K562 (cell line): ENCODE data around the gene OPCML. TPM values are rescaled to one million over a fixed set of nuclear protein-coding genes. Genes with fewer than 3 reads are reported as not detected.

Experiments
- ATAC-seq: fragments of 200-7000 bp; cut with Tn5 transposase; 3 replicates; pipeline ENCODE4 v1.9.1; 2020; ENCODE audit warnings: moderate library complexity
- BruUV-seq: library from RNA; stranded (reverse); fragments of 400-500 nt; replicated peaks from 2 replicates; lab custom pipeline; 2021; lab: Mats Ljungman, UMichigan
- CTCF ChIA-PET: fragments of 300-600 bp; formaldehyde crosslinking; extraction: SDS; loops from one replicate; lab custom pipeline; 2021; ENCODE audit warnings: low intra/inter-chr PET ratio; lab: Yijun Ruan, JAX
- POLR2A ChIA-PET: fragments of 300-600, 350-650 bp; sonication (Branson Sonifier 250); formaldehyde crosslinking; extraction: SDS; loops from one replicate; lab custom pipeline; 2021; ENCODE audit warnings: antibody characterized with exemption, inconsistent platforms; lab: Yijun Ruan, JAX
- DNase-seq, 4 experiments: peaks; one replicate each; pipeline versions ENCODE4 v3.0.0 to v3.0.0-alpha.2; 2011 to 2018; ENCODE audit warnings: low spot score in 3 of 4, mixed read lengths in 3 of 4; ENCODE audit errors: extremely low read depth in 1 of 4
- FAIRE-seq: peaks from 2 replicates; lab custom pipeline; 2011; peaks lifted over from hg19 to GRCh38; lab: Jason Lieb, UNC
- H2AFZ ChIP-seq: 2 replicates; pipeline ENCODE4 v1.6.0; 2011; ENCODE audit warnings: low read depth, low read length, control low read depth, inconsistent platforms
- H3K27ac ChIP-seq: fragments of 200-600 bp; 3 replicates; pipeline ENCODE4 v1.8.0; 2011; ENCODE audit warnings: low read depth, mild to moderate bottlenecking, control low read depth, inconsistent platforms, low read length, moderate library complexity, mixed read lengths; ENCODE audit errors: extremely low read depth
- H3K27me3 ChIP-seq, 2 experiments: fragments of 300-600 bp in 1 of 2; 2 replicates in 1 of 2; 3 replicates in 1 of 2; pipeline versions ENCODE4 v1.6.0 to v1.8.0; 2011; ENCODE audit warnings: inconsistent platforms in 2 of 2, low read length in 2 of 2, mild to moderate bottlenecking in 1 of 2, mixed read lengths in 1 of 2, moderate library complexity in 1 of 2; ENCODE audit not compliant: control insufficient read depth in 2 of 2, insufficient read depth in 2 of 2
- H3K36me3 ChIP-seq: fragments of 300-600 bp; 3 replicates; pipeline ENCODE4 v1.8.0; 2011; ENCODE audit warnings: mild to moderate bottlenecking, low read length, inconsistent platforms; ENCODE audit not compliant: control insufficient read depth, insufficient read depth
- H3K4me1 ChIP-seq, 2 experiments: fragments of 200-600 bp in 1 of 2; replicated peaks in 1 of 2; 2 replicates in 1 of 2; 3 replicates in 1 of 2; pipeline versions ENCODE4 v1.5.1 to v1.8.0; 2011; ENCODE audit warnings: inconsistent platforms in 2 of 2, low read length in 2 of 2, mild to moderate bottlenecking in 1 of 2, mixed read lengths in 1 of 2, moderate library complexity in 1 of 2; ENCODE audit not compliant: control insufficient read depth in 2 of 2, insufficient read depth in 2 of 2
- H3K4me2 ChIP-seq: 2 replicates; pipeline ENCODE4 v1.6.1; 2011; ENCODE audit warnings: low read length, control low read depth, inconsistent platforms, mixed read lengths; ENCODE audit not compliant: insufficient read depth
- H3K4me3 ChIP-seq: fragments of 200-600 bp; sonication (generic), shearing (Covaris generic); 2 replicates; pipeline ENCODE4 v1.5.1; 2016; ENCODE audit warnings: control low read depth, inconsistent platforms
- H3K79me2 ChIP-seq: fragments of 200-600 bp; 3 replicates; pipeline ENCODE4 v1.8.0; 2011; ENCODE audit warnings: low read length, inconsistent platforms; ENCODE audit not compliant: control insufficient read depth, insufficient read depth
- H3K9ac ChIP-seq, 2 experiments: 2 replicates each; pipeline versions ENCODE4 v1.6.0 to v1.6.1; 2011; ENCODE audit warnings: low read depth in 2 of 2, low read length in 2 of 2, control low read depth in 1 of 2, inconsistent platforms in 1 of 2, mild to moderate bottlenecking in 1 of 2, mixed read lengths in 1 of 2; ENCODE audit not compliant: insufficient read depth in 1 of 2
- H3K9me1 ChIP-seq: one replicate; pipeline ENCODE4 v1.6.0; 2011; ENCODE audit warnings: inconsistent platforms, mild to moderate bottlenecking, low read length, moderate library complexity; ENCODE audit not compliant: control insufficient read depth, insufficient read depth
- H3K9me3 ChIP-seq: replicated peaks from 2 replicates; pipeline ENCODE4 v1.5.1; 2011; ENCODE audit warnings: low read depth, low read length, inconsistent platforms; ENCODE audit not compliant: control insufficient read depth, insufficient read depth
- H4K20me1 ChIP-seq: replicated peaks from 2 replicates; pipeline ENCODE4 v1.6.1; 2011; ENCODE audit warnings: low read length, inconsistent platforms, mixed read lengths; ENCODE audit not compliant: control insufficient read depth, insufficient read depth
- ARNT ChIP-seq, 2 experiments: fragments of 450-650 bp; IDR thresholded peaks; 2 replicates each; pipeline ENCODE4 v1.6.1; 2016; ENCODE audit warnings: mild to moderate bottlenecking in 1 of 2
- DPF2 ChIP-seq: fragments of 450-650 bp; IDR thresholded peaks from 2 replicates; pipeline ENCODE4 v1.6.1; 2016
- ETV6 ChIP-seq, 3 experiments: fragments of 150-350 bp in 1 of 3; sonication (generic) in 1 of 3; formaldehyde crosslinking in 1 of 3; IDR thresholded peaks; 2 replicates each; pipeline versions ENCODE4 v1.6.1 to v1.8.0; 2014 to 2022; ENCODE audit warnings: borderline replicate concordance in 2 of 3, low read depth in 2 of 3, antibody characterized with exemption in 1 of 3, low read length in 1 of 3, mild to moderate bottlenecking in 1 of 3, missing genetic modification reagents in 1 of 3
- FOXM1 ChIP-seq, 2 experiments: fragments of 450-650 bp in 1 of 2; sonication (generic) in 1 of 2; formaldehyde crosslinking in 1 of 2; IDR thresholded peaks; 2 replicates each; pipeline versions ENCODE4 v1.6.1 to v1.9.0; 2017 to 2022; ENCODE audit warnings: low read depth in 2 of 2, mild to moderate bottlenecking in 2 of 2, missing genetic modification reagents in 1 of 2, moderate library complexity in 1 of 2
- FUS ChIP-seq: fragments of 200-400 bp; formaldehyde crosslinking; optimal IDR thresholded peaks from 2 replicates; pipeline ENCODE3; 2017; ENCODE audit warnings: low read depth, low read length
- GABPA ChIP-seq: fragments of 200-800 bp; sonication (Bioruptor generic); conservative IDR thresholded peaks from 2 replicates; pipeline ENCODE4 v1.6.1; 2016; ENCODE audit warnings: low read depth, missing genetic modification characterization, missing compliant biosample characterization
- HDAC2 ChIP-seq: fragments of 450-650 bp; IDR thresholded peaks from 2 replicates; pipeline ENCODE4 v1.6.1; 2016; ENCODE audit warnings: mild to moderate bottlenecking
- HMG20A ChIP-seq: fragments of 450-650 bp; formaldehyde crosslinking; conservative IDR thresholded peaks from 2 replicates; pipeline ENCODE4 v1.4.0; 2020; ENCODE audit warnings: mild to moderate bottlenecking, mixed read lengths
- KDM2B ChIP-seq: fragments of 250-450 bp; sonication (Bioruptor Pico); IDR thresholded peaks from 2 replicates; pipeline ENCODE4 v1.8.0; 2021; ENCODE audit warnings: mild to moderate bottlenecking, moderate library complexity
- KDM5B ChIP-seq: fragments of 200-600 bp; sonication (generic); IDR thresholded peaks from 2 replicates; pipeline ENCODE4 v1.6.1; 2012; ENCODE audit warnings: low read depth, mild to moderate bottlenecking, moderate library complexity, low read length, control low read depth, inconsistent platforms; ENCODE audit not compliant: insufficient replicate concordance
- PHB2 ChIP-seq: fragments of 450-650 bp; IDR thresholded peaks from 2 replicates; pipeline ENCODE4 v1.6.1; 2017; ENCODE audit warnings: low read depth
- SETDB1 ChIP-seq: IDR thresholded peaks from one replicate; pipeline ENCODE4 v1.6.1; 2012; ENCODE audit warnings: low read length, control low read depth, inconsistent platforms
- SMARCB1 ChIP-seq: IDR thresholded peaks from 2 replicates; pipeline ENCODE4 v1.6.1; 2011; ENCODE audit warnings: improper control_type of control experiment, low read depth; ENCODE audit not compliant: insufficient read length
- SNIP1 ChIP-seq: fragments of 450-650 bp; IDR thresholded peaks from 2 replicates; pipeline ENCODE4 v1.7.1; 2017; ENCODE audit warnings: low read depth, mild to moderate bottlenecking
- SRSF3 ChIP-seq: fragments of 200-400 bp; formaldehyde crosslinking; IDR thresholded peaks from 2 replicates; pipeline ENCODE4 v1.6.1; 2016; ENCODE audit warnings: mild to moderate bottlenecking, low read length, moderate library complexity; ENCODE audit not compliant: insufficient read depth
- TAF9B ChIP-seq: fragments of 450-650 bp; IDR thresholded peaks from 2 replicates; pipeline ENCODE4 v1.6.1; 2018; ENCODE audit warnings: mild to moderate bottlenecking; ENCODE audit not compliant: partially characterized antibody
- ZBTB17 ChIP-seq: fragments of 450-650 bp; formaldehyde crosslinking; IDR thresholded peaks from 2 replicates; pipeline ENCODE4 v1.4.0; 2020; ENCODE audit warnings: mild to moderate bottlenecking
- ZC3H8 ChIP-seq: fragments of 450-650 bp; IDR thresholded peaks from 2 replicates; pipeline ENCODE4 v1.6.1; 2017
- ZNF24 ChIP-seq: fragments of 450-650 bp; IDR thresholded peaks from 2 replicates; pipeline ENCODE4 v1.6.1; 2016
- ZNF717 ChIP-seq: fragments of 250-450 bp; sonication (Bioruptor Pico); IDR thresholded peaks from 2 replicates; pipeline ENCODE4 v1.5.0; 2021
- WGBS: fragments of 100-300 bp; shearing (Covaris generic); methylation state at CpG from one replicate; pipeline ENCODE4 v1.1.6; 2016; ENCODE audit warnings: low coverage, mixed read lengths; ENCODE audit not compliant: insufficient coverage; ENCODE audit errors: missing lambda C conversion rate; 5-methylcytosine and 5-hydroxymethylcytosine counted together
- in situ Hi-C: fragments of 300-500 bp; cut with MboI; formaldehyde crosslinking; loops from 4 replicates; pipeline ENCODE4 v1.15.0; 2018; ENCODE audit warnings: inconsistent platforms, mixed read lengths
- intact Hi-C: fragments of 100-400 bp; cut with micrococcal nuclease; formaldehyde crosslinking; loops from 2 replicates; pipeline ENCODE4 v1.14.2; 2022
- polyA plus RNA-seq, 8 experiments: library from polyadenylated mRNA; depleted of rRNA in 4 of 8; stranded (reverse) in 5 of 8; unstranded in 3 of 8; fragments of >200 nt; fragmentation: Nextera tagmentation in 2 of 8; fragmentation: Illumina TruSeq in 1 of 8; extraction: Ambion mirVana in 2 of 8; extraction: Trizol in 1 of 8; gene quantifications; 2 replicates each; pipeline versions ENCODE4 v1.2.1 to v1.2.3, GENCODE V29; 2011 to 2014; ENCODE audit warnings: inconsistent platforms in 1 of 8, missing spikeins in 1 of 8
- total RNA-seq, 7 experiments: library from RNA; depleted of rRNA in 6 of 7; stranded (reverse); fragments of >200 nt in 6 of 7; fragmentation: Illumina TruSeq in 2 of 7; extraction: Trizol in 2 of 7; gene quantifications; 2 replicates each; pipeline versions ENCODE4 v1.2.1 to v1.2.3, GENCODE V29; 2011 to 2021; ENCODE audit warnings: low replicate concordance in 1 of 7
- TF ChIP-seq, protein P1 (sequence below): sonication (generic); formaldehyde crosslinking; IDR thresholded peaks from 2 replicates; pipeline ENCODE4 v1.8.1; 2023; ENCODE audit warnings: missing genetic modification reagents, mild to moderate bottlenecking, borderline replicate concordance

OPCML gene
- total and polyA plus RNA-seq, 9 of the 15 experiments (the other 6 are each of a cell fraction or from before 2014, with no cell fraction given) = not detected

DNA sequence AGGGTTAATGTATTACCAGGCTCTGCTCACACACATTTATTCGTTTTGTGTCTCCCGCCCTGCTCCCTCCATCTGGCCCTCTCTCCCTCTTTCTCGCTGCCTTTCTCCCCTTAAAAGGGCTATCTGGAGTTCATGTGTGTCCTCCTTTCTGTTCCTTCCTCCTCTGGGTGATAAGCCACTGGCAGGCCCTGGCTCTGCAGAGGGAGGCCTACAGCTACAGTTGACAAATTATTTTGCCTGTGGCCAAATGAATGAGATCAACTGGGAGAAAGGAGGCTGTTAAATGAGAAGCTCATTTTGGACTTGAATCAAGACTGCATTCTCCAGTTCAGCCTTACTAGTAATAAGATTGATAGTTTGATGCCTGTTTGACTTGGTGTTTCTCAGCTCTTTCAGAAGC is 17.5 kb upstream of the OPCML start (continued):
- TF ChIP-seq, protein P1, sequence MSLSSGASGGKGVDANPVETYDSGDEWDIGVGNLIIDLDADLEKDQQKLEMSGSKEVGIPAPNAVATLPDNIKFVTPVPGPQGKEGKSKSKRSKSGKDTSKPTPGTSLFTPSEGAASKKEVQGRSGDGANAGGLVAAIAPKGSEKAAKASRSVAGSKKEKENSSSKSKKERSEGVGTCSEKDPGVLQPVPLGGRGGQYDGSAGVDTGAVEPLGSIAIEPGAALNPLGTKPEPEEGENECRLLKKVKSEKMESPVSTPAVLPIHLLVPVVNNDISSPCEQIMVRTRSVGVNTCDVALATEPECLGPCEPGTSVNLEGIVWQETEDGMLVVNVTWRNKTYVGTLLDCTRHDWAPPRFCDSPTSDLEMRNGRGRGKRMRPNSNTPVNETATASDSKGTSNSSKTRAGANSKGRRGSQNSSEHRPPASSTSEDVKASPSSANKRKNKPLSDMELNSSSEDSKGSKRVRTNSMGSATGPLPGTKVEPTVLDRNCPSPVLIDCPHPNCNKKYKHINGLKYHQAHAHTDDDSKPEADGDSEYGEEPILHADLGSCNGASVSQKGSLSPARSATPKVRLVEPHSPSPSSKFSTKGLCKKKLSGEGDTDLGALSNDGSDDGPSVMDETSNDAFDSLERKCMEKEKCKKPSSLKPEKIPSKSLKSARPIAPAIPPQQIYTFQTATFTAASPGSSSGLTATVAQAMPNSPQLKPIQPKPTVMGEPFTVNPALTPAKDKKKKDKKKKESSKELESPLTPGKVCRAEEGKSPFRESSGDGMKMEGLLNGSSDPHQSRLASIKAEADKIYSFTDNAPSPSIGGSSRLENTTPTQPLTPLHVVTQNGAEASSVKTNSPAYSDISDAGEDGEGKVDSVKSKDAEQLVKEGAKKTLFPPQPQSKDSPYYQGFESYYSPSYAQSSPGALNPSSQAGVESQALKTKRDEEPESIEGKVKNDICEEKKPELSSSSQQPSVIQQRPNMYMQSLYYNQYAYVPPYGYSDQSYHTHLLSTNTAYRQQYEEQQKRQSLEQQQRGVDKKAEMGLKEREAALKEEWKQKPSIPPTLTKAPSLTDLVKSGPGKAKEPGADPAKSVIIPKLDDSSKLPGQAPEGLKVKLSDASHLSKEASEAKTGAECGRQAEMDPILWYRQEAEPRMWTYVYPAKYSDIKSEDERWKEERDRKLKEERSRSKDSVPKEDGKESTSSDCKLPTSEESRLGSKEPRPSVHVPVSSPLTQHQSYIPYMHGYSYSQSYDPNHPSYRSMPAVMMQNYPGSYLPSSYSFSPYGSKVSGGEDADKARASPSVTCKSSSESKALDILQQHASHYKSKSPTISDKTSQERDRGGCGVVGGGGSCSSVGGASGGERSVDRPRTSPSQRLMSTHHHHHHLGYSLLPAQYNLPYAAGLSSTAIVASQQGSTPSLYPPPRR = no peak
- TF ChIP-seq ETV6 (IDR thresholded peaks at IDR 0.05; ENCODE audit: borderline replicate concordance in 1 of 2, low read depth in 2 of 2, low read length in 1 of 2) (no peak), ETV6 (CRISPR knock-in tag; IDR thresholded peaks at IDR 0.05; ENCODE audit: borderline replicate concordance) (no peak), FUS (no peak), PHB2 (no peak)

GRCh38 chr11:133548641-133549040 is 16.3 kb upstream of the OPCML start:
- Histone ChIP-seq H3K27me3 (no peaks in the 10 kb centered on the region), H3K27ac (no peak overlapping the region), H3K9me3 (no peaks in the 10 kb centered on the region), H3K36me3 (no peaks in the 10 kb centered on the region), H3K4me2 (no peak overlapping the region), H3K9me1 (no peaks in the 10 kb centered on the region), H3K9ac (no peak overlapping the region), H3K79me2 (no peaks in the 10 kb centered on the region), H4K20me1 (no peaks in the 10 kb centered on the region), H3K4me1 (no peaks in the 10 kb centered on the region), H2AFZ (no peak overlapping the region), H3K4me3 (no peak overlapping the region)
- no peak for FAIRE-seq
- in situ Hi-C loops (no loop called here), intact Hi-C loops (no loop called here)
- POLR2A ChIA-PET = no interaction called here
- WGBS = 0% methylated on average over 5 of the region's 7 CpGs
- DNase-seq = no peak
- CTCF ChIA-PET = no interaction called here
- no peak for ATAC-seq
- no TSS peak for BruUV-seq
- TF ChIP-seq HMG20A (CRISPR knock-in tag) (no peak), FOXM1 (IDR thresholded peaks at IDR 0.05; ENCODE audit: low read depth) (no peak), FOXM1 (CRISPR knock-in tag; IDR thresholded peaks at IDR 0.05; ENCODE audit: low read depth) (no peak), SRSF3 (no peak), ARNT (IDR thresholded peaks at IDR 0.05) (no peak), SETDB1 (no peak), GABPA (tag) (no peak), DPF2 (no peak), TAF9B (no peak), KDM2B (CRISPR knock-in tag) (no peak), SMARCB1 (no peak), HDAC2 (no peak), ZNF717 (no peak), ZBTB17 (no peak), ZC3H8 (no peak), ZNF24 (no peak), SNIP1 (no peak), PHB2 (no peak), KDM5B (no peak)
